Tibial artery (tissue), 4 donors: ENCODE data around the gene GAS6.

ENCODE experiments used
- DNase-seq, 2 donors: peaks; one replicate each; pipeline ENCODE4 v3.0.0-alpha.2; 2019
- H3K27ac ChIP-seq, 2 donors: fragments of 200-600 bp; sonication (generic) in 1 of 2; 1 replicate in 1 of 2; 2 replicates in 1 of 2; pipeline ENCODE4 v1.5.1; 2018 to 2019; ENCODE audit warnings: mild to moderate bottlenecking in 1 of 2
- H3K27me3 ChIP-seq, 2 donors: fragments of 200-600 bp; sonication (generic) in 1 of 2; one replicate each; pipeline versions ENCODE4 v1.5.1 to v1.6.0; 2016 to 2019
- H3K36me3 ChIP-seq, 3 donors: fragments of 200-600 bp; sonication (generic) in 2 of 3; one replicate each; pipeline ENCODE4 v1.5.1; 2016 to 2019; ENCODE audit warnings: mild to moderate bottlenecking in 2 of 3
- H3K4me1 ChIP-seq, 4 donors: fragments of 200-600 bp; sonication (generic) in 2 of 4; 1 replicate in 3 of 4; 2 replicates in 1 of 4; pipeline ENCODE4 v1.5.1; 2016 to 2019
- H3K4me3 ChIP-seq, 2 donors: fragments of 200-600 bp; sonication (generic) in 1 of 2; 1 replicate in 1 of 2; 2 replicates in 1 of 2; pipeline ENCODE4 v1.5.1; 2018 to 2019; ENCODE audit warnings: mild to moderate bottlenecking in 2 of 2
- H3K9me3 ChIP-seq, 3 donors: fragments of 200-600 bp; sonication (generic) in 1 of 3; one replicate each; pipeline ENCODE4 v1.5.1; 2016 to 2019
- CTCF ChIP-seq, 2 experiments: fragments of 200-600 bp in 1 of 2; fragments of 450-650 bp in 1 of 2; IDR thresholded peaks; one replicate each; pipeline ENCODE4 v1.5.1; 2017 to 2019; ENCODE audit warnings: antibody characterized with exemption in 2 of 2, mild to moderate bottlenecking in 1 of 2, moderate library complexity in 1 of 2
- intact Hi-C: fragments of 100-400 bp; cut with DNase I; formaldehyde crosslinking; loops from one replicate; pipeline ENCODE4 v1.15.0; 2023; ENCODE audit warnings: low total_unique reads

The GAS6 gene

GRCh38 chr13:113851826-113852535 lies 11.9 kb downstream of the GAS6 start:
- Histone ChIP-seq H3K36me3 (peaks cover 2 to 18% (median 4%) of the 10 kb centered on the region in 3 donors), H3K27ac (peak overlapping the region in 1 of 2 donors; percentile 56), H3K4me1 (peaks cover 0 to 64% (median 59%) of the 10 kb centered on the region in 4 donors), H3K9me3 (no peaks in the 10 kb centered on the region), H3K4me3 (no peak overlapping the region), H3K27me3 (no peaks in the 10 kb centered on the region)
- no peak for TF ChIP-seq CTCF (IDR thresholded peaks at IDR 0.05)
- DNase-seq: peak in 1 of 2 donors; percentile 57
- intact Hi-C loops: no loop called here

GRCh38 chr13:113851480-113851803 lies 12.4 kb downstream of the GAS6 start:
- Histone ChIP-seq H3K36me3 (peaks cover 7 to 23% (median 10%) of the 10 kb centered on the region in 3 donors), H3K27me3 (no peaks in the 10 kb centered on the region), H3K27ac (no peak overlapping the region), H3K4me1 (peaks cover 0 to 59% (median 53%) of the 10 kb centered on the region in 4 donors), H3K4me3 (no peak overlapping the region), H3K9me3 (no peaks in the 10 kb centered on the region)
- no peak for DNase-seq
- no peak for TF ChIP-seq CTCF (IDR thresholded peaks at IDR 0.05)
- intact Hi-C loops: no loop called here

- DNase-seq: no peak
- Histone ChIP-seq H3K27me3 (no peaks in the 10 kb centered on the region), H3K4me3 (no peak overlapping the region), H3K27ac (no peak overlapping the region), H3K4me1 (peaks cover 0 to 53% (median 48%) of the 10 kb centered on the region in 4 donors), H3K9me3 (no peaks in the 10 kb centered on the region), H3K36me3 (peaks cover 12 to 28% (median 14%) of the 10 kb centered on the region in 3 donors)
- intact Hi-C loops: no loop called here
- no peak for TF ChIP-seq CTCF (IDR thresholded peaks at IDR 0.05)
Measured at GRCh38 chr13:113850722-113851479, 13.0 kb downstream of the GAS6 start.

- Histone ChIP-seq H3K4me3 (no peak overlapping the region), H3K27ac (no peak overlapping the region), H3K4me1 (peaks cover 0 to 46% (median 43%) of the 10 kb centered on the region in 4 donors), H3K27me3 (no peaks in the 10 kb centered on the region), H3K9me3 (no peaks in the 10 kb centered on the region), H3K36me3 (peaks cover 14 to 36% (median 18%) of the 10 kb centered on the region in 3 donors)
- no peak for TF ChIP-seq CTCF (IDR thresholded peaks at IDR 0.05)
- no peak for DNase-seq
- intact Hi-C loops: no loop called here
Measured at GRCh38 chr13:113849981-113850721, 13.7 kb downstream of the GAS6 start.

GRCh38 chr13:113849546-113849945 lies 14.3 kb downstream of the GAS6 start:
- Histone ChIP-seq H3K9me3 (no peaks in the 10 kb centered on the region), H3K36me3 (peaks cover 19 to 42% (median 24%) of the 10 kb centered on the region in 3 donors), H3K27me3 (no peaks in the 10 kb centered on the region), H3K27ac (peak overlapping the region in 1 of 2 donors; percentile 27), H3K4me3 (no peak overlapping the region), H3K4me1 (peaks cover 0 to 40% (median 38%) of the 10 kb centered on the region in 4 donors)
- no peak for DNase-seq
- intact Hi-C loops: no loop called here
- TF ChIP-seq CTCF (IDR thresholded peaks at IDR 0.05): no peak
